GM21367 (cell line): Measurements from ENCODE around the gene ZFAND3.

Experiments used
- ATAC-seq: cut with Tn5 transposase; IDR thresholded peaks from one replicate; pipeline ENCODE4 v1.9.1; 2021; ENCODE audit not compliant: unreplicated experiment

The ZFAND3 gene

GRCh38 chr6:38161754-38162492 lies 342.4 kb downstream of the ZFAND3 start:
- ATAC-seq, result no peak

- no peak for ATAC-seq
Measured at GRCh38 chr6:38162493-38163185, 343.1 kb downstream of the ZFAND3 start.

GRCh38 chr6:38163186-38164130 lies 343.9 kb downstream of the ZFAND3 start:
- no peak for ATAC-seq

GRCh38 chr6:38164131-38164481 lies 344.6 kb downstream of the ZFAND3 start:
- ATAC-seq, result no peak

GRCh38 chr6:38164671-38165108 lies 345.2 kb downstream of the ZFAND3 start:
- no peak for ATAC-seq

GRCh38 chr6:38166411-38167240 lies 347.1 kb downstream of the ZFAND3 start:
- no peak for ATAC-seq

GRCh38 chr6:38167598-38167997 lies 348.1 kb downstream of the ZFAND3 start:
- no peak for ATAC-seq

GRCh38 chr6:38168126-38168525 lies 348.6 kb downstream of the ZFAND3 start:
- no peak for ATAC-seq

- ATAC-seq, result no peak
Measured at GRCh38 chr6:38168699-38169098, 349.2 kb downstream of the ZFAND3 start.

GRCh38 chr6:38169221-38169976 lies 349.9 kb downstream of the ZFAND3 start:
- no peak for ATAC-seq

- no peak for ATAC-seq
Measured at GRCh38 chr6:38169977-38170526, 350.5 kb downstream of the ZFAND3 start.

- no peak for ATAC-seq
Measured at GRCh38 chr6:38170666-38171355, 351.3 kb downstream of the ZFAND3 start.

- ATAC-seq, result no peak
Measured at GRCh38 chr6:38171997-38172738, 352.6 kb downstream of the ZFAND3 start.

- no peak for ATAC-seq
Measured at GRCh38 chr6:38172739-38173410, 353.3 kb downstream of the ZFAND3 start.

- ATAC-seq, result no peak
Measured at GRCh38 chr6:38173909-38174308, 354.4 kb downstream of the ZFAND3 start.

GRCh38 chr6:38174315-38174714 lies 354.8 kb downstream of the ZFAND3 start:
- no peak for ATAC-seq

- no peak for ATAC-seq
Measured at GRCh38 chr6:38174806-38175495, 355.4 kb downstream of the ZFAND3 start.
